22Rv1 (cell line): Measurements from ENCODE around the gene FN3K.

Experiments
- H3K27ac ChIP-seq: fragments of 450-650 bp; 2 replicates; pipeline ENCODE4 v1.5.1; 2017
- CTCF ChIP-seq: fragments of 450-650 bp; IDR thresholded peaks from 2 replicates; pipeline ENCODE4 v1.5.1; 2017; ENCODE audit warnings: mild to moderate bottlenecking
- ZFX ChIP-seq: fragments of 450-650 bp; IDR thresholded peaks from 2 replicates; pipeline ENCODE4 v1.6.1; 2017; ENCODE audit warnings: antibody characterized with exemption, borderline replicate concordance

FN3K gene

DNA sequence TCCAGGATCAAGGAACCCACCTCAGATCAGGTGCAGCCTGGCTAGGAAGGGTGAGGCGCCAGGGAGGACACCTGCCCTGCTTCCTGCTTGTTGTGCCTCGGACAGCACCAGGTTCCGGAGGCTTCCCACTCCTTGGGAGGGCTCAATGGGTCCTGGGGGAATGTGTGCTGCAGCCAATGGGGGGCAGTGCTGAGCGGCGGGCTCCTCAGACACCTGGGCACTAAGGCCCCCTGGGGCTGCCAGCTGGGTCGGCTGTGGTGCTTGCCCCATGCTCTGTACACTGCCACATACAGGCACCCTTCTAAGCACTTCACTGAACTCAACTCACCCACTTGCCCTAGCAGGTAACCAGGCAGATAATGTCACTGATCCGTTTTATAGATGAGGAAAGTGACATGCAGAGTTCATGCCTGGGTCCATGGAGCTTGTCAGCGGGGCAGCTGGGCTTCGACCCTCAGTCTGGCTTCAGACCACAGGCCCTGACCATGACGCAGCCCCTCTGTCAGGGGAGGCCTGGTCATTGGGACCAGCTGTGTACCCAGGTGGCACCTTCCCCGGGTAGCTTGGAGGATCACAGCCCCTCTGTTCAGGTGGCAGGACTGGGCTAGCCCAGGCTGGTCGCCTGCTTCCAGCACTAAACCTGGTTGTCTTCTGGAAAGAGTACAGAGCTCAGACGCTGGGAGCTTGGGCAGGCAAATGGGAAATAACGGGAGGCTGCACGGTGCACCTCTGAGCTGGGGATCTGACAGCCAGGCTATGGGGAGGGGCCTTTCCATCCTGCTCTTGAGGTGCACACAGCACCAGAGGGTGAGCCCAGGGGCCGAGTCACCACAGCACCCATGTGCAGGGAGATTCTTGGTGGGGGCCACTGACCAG lies 8.2 kb downstream of the FN3K start:
- no peak for TF ChIP-seq ZFX
- peak; percentile 20 for TF ChIP-seq CTCF
- H3K27ac ChIP-seq, result no peak overlapping the region

DNA sequence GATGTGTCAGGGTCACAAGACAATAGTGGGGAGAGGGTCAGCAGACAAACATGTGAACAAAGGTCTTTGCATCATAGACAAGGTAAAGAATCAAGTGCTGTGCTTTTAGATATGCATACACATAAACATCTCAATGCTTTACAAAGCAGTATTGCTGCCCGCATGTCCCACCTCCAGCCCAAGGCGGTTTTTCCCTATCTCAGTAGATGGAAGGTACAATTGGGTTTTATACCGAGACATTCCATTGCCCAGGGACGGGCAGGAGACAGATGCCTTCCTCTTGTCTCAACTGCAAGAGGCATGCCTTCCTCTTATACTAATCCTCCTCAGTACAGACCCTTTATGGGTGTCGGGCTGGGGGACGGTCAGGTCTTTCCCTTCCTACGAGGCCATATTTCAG lies 9.3 kb downstream of the FN3K start:
- H3K27ac ChIP-seq, result peak overlapping the region; percentile 63

GRCh38 chr17:82745524-82745923 lies 10.1 kb downstream of the FN3K start:
- H3K27ac ChIP-seq, result peak overlapping the region; percentile 63
- TF ChIP-seq ZFX, result no peak
- TF ChIP-seq CTCF, result no peak

- H3K27ac ChIP-seq, result no peak overlapping the region
- no peak for TF ChIP-seq ZFX
- TF ChIP-seq CTCF, result no peak
Measured at GRCh38 chr17:82748756-82749155, 13.3 kb downstream of the FN3K start.

DNA sequence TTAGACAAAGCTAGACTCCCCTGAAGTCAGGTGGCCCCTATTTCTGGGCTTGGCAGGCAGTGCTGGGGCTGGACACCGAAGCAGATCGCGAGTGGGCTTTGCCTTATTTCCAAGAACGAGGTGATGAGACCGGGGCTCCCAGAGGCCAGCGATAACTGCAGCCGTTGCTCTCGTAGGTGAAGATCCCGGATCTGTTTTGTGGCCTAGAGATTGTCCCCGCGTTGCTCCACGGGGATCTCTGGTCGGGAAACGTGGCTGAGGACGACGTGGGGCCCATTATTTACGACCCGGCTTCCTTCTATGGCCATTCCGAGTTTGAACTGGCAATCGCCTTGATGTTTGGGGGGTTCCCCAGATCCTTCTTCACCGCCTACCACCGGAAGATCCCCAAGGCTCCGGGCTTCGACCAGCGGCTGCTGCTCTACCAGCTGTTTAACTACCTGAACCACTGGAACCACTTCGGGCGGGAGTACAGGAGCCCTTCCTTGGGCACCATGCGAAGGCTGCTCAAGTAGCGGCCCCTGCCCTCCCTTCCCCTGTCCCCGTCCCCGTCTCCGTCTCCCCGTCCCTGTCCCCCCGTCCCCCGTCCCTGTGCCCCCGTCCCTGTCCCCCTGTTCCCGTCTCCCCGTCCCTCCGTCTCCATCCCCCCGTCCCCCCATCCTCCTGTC lies 15.0 kb downstream of the FN3K start:
- TF ChIP-seq CTCF, result no peak
- TF ChIP-seq ZFX, result no peak
- H3K27ac ChIP-seq, result no peak overlapping the region

DNA sequence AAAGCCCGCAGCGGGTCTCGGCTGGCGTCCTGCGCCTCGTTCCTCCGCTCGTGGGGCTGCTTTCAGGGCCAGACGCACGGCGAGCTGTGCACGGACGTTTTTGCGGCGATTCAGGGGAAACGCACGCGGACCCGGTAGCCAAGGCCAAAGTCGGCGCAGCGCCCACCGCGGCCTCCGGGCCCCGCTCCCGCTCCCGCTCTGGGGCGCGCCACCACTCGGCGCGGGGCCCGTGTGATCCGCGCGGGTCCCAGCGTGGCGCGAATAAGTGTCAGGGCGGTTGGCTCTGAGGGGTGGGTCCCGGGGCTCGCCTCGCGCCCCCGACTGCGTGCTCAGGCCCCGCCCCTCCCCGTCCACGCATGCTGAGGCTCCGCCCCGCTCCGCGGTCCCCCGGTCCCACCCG lies 15.8 kb downstream of the FN3K start:
- H3K27ac ChIP-seq, result peak overlapping the region; percentile 46; the same call in 1 of the 2 replicates
- TF ChIP-seq ZFX, result no peak

GRCh38 chr17:82751571-82752370 lies 16.4 kb downstream of the FN3K start, which contains the start of gene TBCD:
Gene TBCD (plus strand): TSS chr17:82752065. CDS start chr17:82752194, 129 bp downstream.
- peak within 1 kb of the TSS; percentile 87 for H3K27ac ChIP-seq
- TF ChIP-seq CTCF (no peak), ZFX (no peak)
